GM20431 (cell line): ENCODE results near the gene LRRTM4.

Source experiments
- in situ Hi-C: fragments of 300-500 bp; cut with MseI, MboI; formaldehyde crosslinking; loops from one replicate; pipeline ENCODE4 v1.15.0; 2020; ENCODE audit warnings: low sequenced_read_pairs; ENCODE audit not compliant: unreplicated experiment

The LRRTM4 gene

GRCh38 chr2:77328134-77328931 lies 193.8 kb downstream of the LRRTM4 start:
- in situ Hi-C loops = no loop called here

- in situ Hi-C loops = no loop called here
Observed at GRCh38 chr2:77325395-77325794, 196.8 kb downstream of the LRRTM4 start.

- in situ Hi-C loops = no loop called here
Observed at GRCh38 chr2:77322431-77322830, 199.7 kb downstream of the LRRTM4 start.

GRCh38 chr2:77314721-77315120 lies 207.5 kb downstream of the LRRTM4 start:
- in situ Hi-C loops = no loop called here

GRCh38 chr2:77310416-77310815 lies 211.8 kb downstream of the LRRTM4 start:
- in situ Hi-C loops = no loop called here

GRCh38 chr2:77309725-77310124 lies 212.5 kb downstream of the LRRTM4 start:
- in situ Hi-C loops = no loop called here

GRCh38 chr2:77301441-77301840 lies 220.7 kb downstream of the LRRTM4 start:
- in situ Hi-C loops = no loop called here

- in situ Hi-C loops = no loop called here
Observed at GRCh38 chr2:77296791-77297190, 225.4 kb downstream of the LRRTM4 start.

- in situ Hi-C loops = no loop called here
Observed at GRCh38 chr2:77294474-77294873, 227.7 kb downstream of the LRRTM4 start.

GRCh38 chr2:77284353-77284752 lies 237.8 kb downstream of the LRRTM4 start:
- in situ Hi-C loops = no loop called here

GRCh38 chr2:77271262-77271661 lies 250.9 kb downstream of the LRRTM4 start:
- in situ Hi-C loops = no loop called here

GRCh38 chr2:77270433-77270832 lies 251.7 kb downstream of the LRRTM4 start:
- in situ Hi-C loops = no loop called here

GRCh38 chr2:77268626-77269025 lies 253.6 kb downstream of the LRRTM4 start:
- in situ Hi-C loops = no loop called here

GRCh38 chr2:77232909-77233425 lies 289.2 kb downstream of the LRRTM4 start:
- in situ Hi-C loops = no loop called here

GRCh38 chr2:77228391-77228790 lies 293.8 kb downstream of the LRRTM4 start:
- in situ Hi-C loops = no loop called here

- in situ Hi-C loops = no loop called here
Observed at GRCh38 chr2:77210725-77211124, 311.5 kb downstream of the LRRTM4 start.

GRCh38 chr2:77207331-77207730 lies 314.8 kb downstream of the LRRTM4 start:
- in situ Hi-C loops = no loop called here

GRCh38 chr2:77201755-77202154 lies 320.4 kb downstream of the LRRTM4 start:
- in situ Hi-C loops = no loop called here

GRCh38 chr2:77199411-77199810 lies 322.8 kb downstream of the LRRTM4 start:
- in situ Hi-C loops = no loop called here

- in situ Hi-C loops = no loop called here
Observed at GRCh38 chr2:77193858-77194448, 328.2 kb downstream of the LRRTM4 start.

- in situ Hi-C loops = no loop called here
Observed at GRCh38 chr2:77192811-77193289, 329.3 kb downstream of the LRRTM4 start.
